ENCODE results near the gene MAD1L1.

MAD1L1 gene

GRCh38 chr7:2028733-2029132 is 204.0 kb downstream of the MAD1L1 start:
- H3K27ac ChIP-seq: no peak overlapping the region
- H3K27me3 ChIP-seq: no peaks in the 10 kb centered on the region
- H3K4me3 ChIP-seq (ENCODE audit: low read depth in 1 of 2, low read length in 1 of 2): no peak overlapping the region
- no peaks in the 10 kb centered on the region for H3K4me1 ChIP-seq (ENCODE audit: control insufficient read depth in 1 of 2, insufficient read depth in 1 of 2, low read depth in 1 of 2, low read length in 1 of 2)
- TF ChIP-seq CTCF (IDR thresholded peaks at IDR 0.05): no peak
- H3K9me3 ChIP-seq: peaks cover 10% of the 10 kb centered on the region
- no peaks in the 10 kb centered on the region for H3K36me3 ChIP-seq

- no peak overlapping the region for H3K27ac ChIP-seq
- peaks cover 4% of the 10 kb centered on the region for H3K27me3 ChIP-seq
- no peak for TF ChIP-seq CTCF (IDR thresholded peaks at IDR 0.05)
- peaks cover 0 to 3% of the 10 kb centered on the region in 2 experiments for H3K4me1 ChIP-seq (ENCODE audit: control insufficient read depth in 1 of 2, insufficient read depth in 1 of 2, low read depth in 1 of 2, low read length in 1 of 2)
- peaks cover 10% of the 10 kb centered on the region for H3K9me3 ChIP-seq
- no peaks in the 10 kb centered on the region for H3K36me3 ChIP-seq
- no peak overlapping the region for H3K4me3 ChIP-seq (ENCODE audit: low read depth in 1 of 2, low read length in 1 of 2)
Measured at GRCh38 chr7:2025188-2025587, 207.6 kb downstream of the MAD1L1 start.

- peaks cover 3 to 9% of the 10 kb centered on the region in 2 experiments for H3K4me1 ChIP-seq (ENCODE audit: control insufficient read depth in 1 of 2, insufficient read depth in 1 of 2, low read depth in 1 of 2, low read length in 1 of 2)
- H3K4me3 ChIP-seq (ENCODE audit: low read depth in 1 of 2, low read length in 1 of 2): no peak overlapping the region
- no peak for TF ChIP-seq CTCF (IDR thresholded peaks at IDR 0.05)
- peaks cover 10% of the 10 kb centered on the region for H3K9me3 ChIP-seq
- H3K36me3 ChIP-seq: no peaks in the 10 kb centered on the region
- no peak overlapping the region for H3K27ac ChIP-seq
- H3K27me3 ChIP-seq: peaks cover 11% of the 10 kb centered on the region
Measured at GRCh38 chr7:2024567-2024918, 208.2 kb downstream of the MAD1L1 start.

GRCh38 chr7:2023877-2024566 is 208.7 kb downstream of the MAD1L1 start:
- Histone ChIP-seq H3K4me1 (ENCODE audit: control insufficient read depth in 1 of 2, insufficient read depth in 1 of 2, low read depth in 1 of 2, low read length in 1 of 2) (peaks cover 8 to 15% of the 10 kb centered on the region in 2 experiments), H3K27me3 (peaks cover 16% of the 10 kb centered on the region), H3K27ac (no peak overlapping the region), H3K4me3 (ENCODE audit: low read depth in 1 of 2, low read length in 1 of 2) (no peak overlapping the region), H3K36me3 (no peaks in the 10 kb centered on the region), H3K9me3 (peaks cover 10% of the 10 kb centered on the region)
- no peak for TF ChIP-seq CTCF (IDR thresholded peaks at IDR 0.05)

- Histone ChIP-seq H3K36me3 (no peaks in the 10 kb centered on the region), H3K9me3 (peaks cover 3% of the 10 kb centered on the region), H3K27ac (no peak overlapping the region), H3K4me3 (ENCODE audit: low read depth in 1 of 2, low read length in 1 of 2) (no peak overlapping the region), H3K4me1 (ENCODE audit: control insufficient read depth in 1 of 2, insufficient read depth in 1 of 2, low read depth in 1 of 2, low read length in 1 of 2) (peaks cover 14 to 24% of the 10 kb centered on the region in 2 experiments), H3K27me3 (peaks cover 19% of the 10 kb centered on the region)
- TF ChIP-seq CTCF (IDR thresholded peaks at IDR 0.05): no peak
Measured at GRCh38 chr7:2022737-2023250, 210.0 kb downstream of the MAD1L1 start.
